ENCODE results near the gene ISYNA1. TPM values are rescaled to one million over a fixed set of nuclear protein-coding genes. Genes with fewer than 3 reads are reported as not detected.

Gene ISYNA1
- total RNA-seq, 1 donor, result 6.3 TPM

DNA sequence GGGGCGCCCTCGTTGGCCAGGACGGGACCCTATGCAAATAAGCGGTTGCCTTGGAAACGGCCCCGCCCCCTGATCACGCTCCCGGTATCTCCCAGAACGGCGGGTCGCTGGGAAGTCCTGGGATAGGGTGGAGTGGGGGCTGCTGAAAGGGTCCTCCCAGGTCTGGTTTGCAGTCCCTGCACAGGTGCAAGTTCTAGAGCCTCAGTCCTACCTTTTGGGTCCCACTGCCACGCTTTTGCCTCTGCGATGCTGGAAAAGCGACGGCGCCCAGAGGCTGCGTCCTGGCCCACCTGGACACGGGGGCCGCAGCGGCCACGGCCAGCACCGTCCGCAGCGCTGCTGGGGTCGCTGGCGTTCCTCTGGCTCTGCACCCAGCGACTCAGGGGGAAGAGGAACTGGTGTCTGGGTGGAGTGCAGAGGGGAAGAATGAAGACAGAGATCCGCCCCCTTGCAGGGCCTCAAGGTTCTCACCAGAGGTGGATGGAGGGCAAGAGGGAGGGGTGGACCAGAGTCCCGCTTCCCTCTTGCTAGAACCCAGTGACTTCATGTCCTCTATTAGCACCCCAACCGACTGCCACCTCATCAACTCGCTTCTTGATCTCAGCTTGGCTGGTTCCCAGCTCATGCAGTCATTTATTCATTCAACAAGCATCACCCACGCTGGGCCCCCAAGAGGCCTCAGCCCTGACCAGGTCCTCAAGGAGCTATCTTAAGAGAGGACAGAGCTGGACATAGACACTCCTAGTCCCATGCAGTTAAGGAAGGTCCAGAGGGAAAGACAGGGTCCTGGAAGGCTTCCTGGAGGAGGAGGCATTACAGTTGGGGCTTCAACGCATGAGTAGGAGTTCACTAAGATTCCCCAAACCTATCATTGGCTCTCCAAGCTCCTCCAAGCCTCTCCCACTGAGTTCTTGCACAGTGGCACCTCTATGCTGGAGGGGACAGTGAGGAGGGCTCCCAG lies 40.4 kb downstream of the ISYNA1 start, which contains the start of gene LRRC25:
Gene LRRC25 (minus strand): TSS at position 381 of the 961 bp plus-strand sequence. CDS start 659 bp downstream, outside the sequence.
- TF ChIP-seq, protein P1, sequence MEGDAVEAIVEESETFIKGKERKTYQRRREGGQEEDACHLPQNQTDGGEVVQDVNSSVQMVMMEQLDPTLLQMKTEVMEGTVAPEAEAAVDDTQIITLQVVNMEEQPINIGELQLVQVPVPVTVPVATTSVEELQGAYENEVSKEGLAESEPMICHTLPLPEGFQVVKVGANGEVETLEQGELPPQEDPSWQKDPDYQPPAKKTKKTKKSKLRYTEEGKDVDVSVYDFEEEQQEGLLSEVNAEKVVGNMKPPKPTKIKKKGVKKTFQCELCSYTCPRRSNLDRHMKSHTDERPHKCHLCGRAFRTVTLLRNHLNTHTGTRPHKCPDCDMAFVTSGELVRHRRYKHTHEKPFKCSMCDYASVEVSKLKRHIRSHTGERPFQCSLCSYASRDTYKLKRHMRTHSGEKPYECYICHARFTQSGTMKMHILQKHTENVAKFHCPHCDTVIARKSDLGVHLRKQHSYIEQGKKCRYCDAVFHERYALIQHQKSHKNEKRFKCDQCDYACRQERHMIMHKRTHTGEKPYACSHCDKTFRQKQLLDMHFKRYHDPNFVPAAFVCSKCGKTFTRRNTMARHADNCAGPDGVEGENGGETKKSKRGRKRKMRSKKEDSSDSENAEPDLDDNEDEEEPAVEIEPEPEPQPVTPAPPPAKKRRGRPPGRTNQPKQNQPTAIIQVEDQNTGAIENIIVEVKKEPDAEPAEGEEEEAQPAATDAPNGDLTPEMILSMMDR (IDR thresholded peaks at IDR 0.05; ENCODE audit: insufficient read depth, low read length), result no peak
- no peak for DNase-seq (ENCODE audit: low read depth)
- H3K4me3 ChIP-seq (ENCODE audit: low read depth, low read length), result no peak within 1 kb of the TSS

DNA sequence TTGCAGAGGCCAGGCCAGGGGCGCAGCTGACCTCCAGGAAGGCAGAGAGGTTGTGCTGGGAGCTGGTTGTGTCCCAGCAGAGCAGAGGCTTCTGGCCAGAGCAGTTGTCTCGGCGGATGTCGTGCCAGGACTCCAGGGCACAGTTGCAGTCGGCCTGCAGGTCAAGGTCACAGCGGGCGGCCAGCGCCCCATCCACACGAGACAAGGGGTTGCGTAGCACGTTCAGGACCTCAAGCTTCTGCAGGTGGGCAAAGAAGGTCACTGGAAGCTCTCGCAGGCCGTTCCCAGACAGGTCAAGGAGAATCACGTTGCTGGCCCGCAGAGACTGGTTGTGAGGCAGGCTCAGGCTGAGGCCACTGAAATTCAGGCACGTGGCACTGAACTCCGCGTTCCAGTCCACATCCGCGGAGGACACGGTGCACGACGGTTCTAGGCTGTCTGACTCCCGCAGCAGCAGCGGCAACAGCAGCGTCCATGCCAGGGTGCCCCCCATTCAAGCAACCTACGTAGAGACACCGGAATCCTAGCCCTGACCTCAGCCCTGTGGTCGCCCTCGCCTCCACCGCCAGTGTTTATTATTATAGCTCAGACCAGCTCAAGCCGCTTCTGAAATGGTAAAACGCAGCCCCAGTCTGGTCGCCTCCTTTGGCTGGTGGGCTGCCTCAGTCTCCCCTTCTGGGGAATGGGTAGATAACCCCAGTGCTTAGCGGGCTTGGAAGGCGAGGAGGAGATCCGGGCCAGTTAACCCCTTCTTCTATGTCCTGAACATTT lies 41.3 kb downstream of the ISYNA1 start:
- no peak for DNase-seq (ENCODE audit: low read depth)
- TF ChIP-seq, protein P1 (IDR thresholded peaks at IDR 0.05; ENCODE audit: insufficient read depth, low read length), result no peak

DNA sequence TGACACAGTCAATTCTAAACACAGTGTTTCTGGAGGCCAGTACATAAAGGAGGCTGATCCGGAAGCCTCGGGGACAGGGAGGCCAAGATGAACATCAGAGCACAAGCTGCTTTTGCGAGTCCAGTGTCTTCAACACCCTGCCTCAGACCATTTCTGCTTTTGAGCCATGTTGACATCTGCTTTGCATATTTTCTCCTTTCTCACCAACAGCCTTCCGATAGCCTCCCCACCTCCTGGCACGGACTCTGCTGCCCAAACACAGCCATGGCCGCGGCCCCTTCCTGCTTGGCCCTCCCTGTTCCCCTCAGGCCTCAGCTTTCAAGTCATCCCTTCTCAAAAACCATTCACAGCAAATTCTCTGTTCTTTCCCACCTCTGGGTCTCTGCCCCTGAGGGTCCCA lies 44.1 kb downstream of the ISYNA1 start:
- TF ChIP-seq, protein P1 (IDR thresholded peaks at IDR 0.05; ENCODE audit: insufficient read depth, low read length), result no peak
- H3K4me3 ChIP-seq (ENCODE audit: low read depth, low read length), result no peak overlapping the region
- DNase-seq (ENCODE audit: low read depth), result no peak

More for the DNA sequence above, 41.3 kb downstream of the ISYNA1 start:
- no peak overlapping the region for H3K4me3 ChIP-seq (ENCODE audit: low read depth, low read length)

DNA sequence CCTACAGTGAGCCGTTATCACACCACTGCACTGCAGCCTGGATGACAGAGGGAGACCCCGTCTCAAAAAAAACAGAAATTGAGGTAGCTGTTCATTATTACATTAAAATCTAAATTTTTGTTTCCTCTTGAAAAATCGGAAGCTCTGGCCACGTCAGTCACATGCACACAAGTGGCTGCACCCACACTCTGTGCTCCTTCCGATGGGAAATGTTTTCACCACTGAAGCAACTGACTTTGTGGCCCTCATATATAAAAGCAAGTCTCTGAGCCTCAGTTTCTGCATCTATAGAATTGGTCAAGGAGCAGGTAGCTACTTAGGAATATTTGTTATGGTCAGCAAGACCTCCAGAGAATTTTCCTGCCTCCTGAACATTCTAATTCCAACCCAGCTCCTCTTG lies 45.0 kb downstream of the ISYNA1 start:
- TF ChIP-seq, protein P1 (IDR thresholded peaks at IDR 0.05; ENCODE audit: insufficient read depth, low read length), result no peak

DNA sequence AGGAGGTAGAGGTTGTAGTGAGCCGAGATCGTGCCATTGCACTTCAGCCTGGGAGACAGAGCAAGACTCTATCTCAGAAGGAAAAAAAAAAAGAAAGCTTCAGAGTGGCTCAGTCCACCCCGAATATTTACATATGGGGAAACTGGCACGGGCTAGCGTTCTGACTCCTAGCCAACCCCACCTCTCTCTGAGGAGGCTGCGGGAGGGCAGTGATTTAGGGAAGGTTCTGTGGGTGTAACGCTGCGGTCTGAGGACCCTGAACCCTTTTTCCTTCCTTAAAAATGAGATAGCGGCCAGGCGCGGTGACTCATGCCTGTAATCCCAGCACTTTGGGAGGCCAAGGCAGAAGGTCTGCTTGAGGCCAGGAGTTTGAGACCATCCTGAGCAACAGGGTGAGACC lies 45.5 kb downstream of the ISYNA1 start:
- no peak for DNase-seq (ENCODE audit: low read depth)
- TF ChIP-seq, protein P1 (IDR thresholded peaks at IDR 0.05; ENCODE audit: insufficient read depth, low read length), result no peak
- H3K4me3 ChIP-seq (ENCODE audit: low read depth, low read length), result no peak overlapping the region

More for the DNA sequence above, 45.0 kb downstream of the ISYNA1 start:
- no peak overlapping the region for H3K4me3 ChIP-seq (ENCODE audit: low read depth, low read length)
- no peak for DNase-seq (ENCODE audit: low read depth)

DNA sequence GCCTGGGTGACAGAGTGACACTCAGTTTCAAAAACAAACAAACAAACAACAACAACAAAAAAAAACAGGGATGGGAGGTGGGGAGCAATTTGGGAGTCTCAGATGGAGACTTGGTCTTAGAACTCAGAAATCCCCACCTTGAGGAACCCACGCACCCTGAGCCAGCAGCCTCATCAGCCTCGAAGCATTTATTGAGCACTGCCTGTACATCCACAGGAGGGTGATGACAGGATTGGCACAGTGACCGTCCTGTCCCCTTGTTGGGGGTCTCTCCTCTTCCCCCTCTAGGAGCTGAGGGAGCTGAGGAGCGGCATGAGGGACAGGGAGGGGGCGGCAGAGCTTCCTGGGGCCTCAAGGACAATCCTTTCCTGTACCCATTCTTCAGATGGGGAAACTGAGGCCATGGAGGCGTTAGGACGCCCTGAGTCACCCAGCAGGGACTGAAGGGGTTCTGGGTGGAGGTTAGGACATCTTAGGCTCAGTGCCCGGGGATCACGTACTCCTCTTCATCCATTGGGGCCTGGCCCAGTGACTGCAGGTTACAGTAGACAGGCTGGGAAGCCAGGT lies 46.3 kb downstream of the ISYNA1 start:
- no peak overlapping the region for H3K4me3 ChIP-seq (ENCODE audit: low read depth, low read length)
- TF ChIP-seq, protein P1 (IDR thresholded peaks at IDR 0.05; ENCODE audit: insufficient read depth, low read length), result no peak
- no peak for DNase-seq (ENCODE audit: low read depth)
